Mammary epithelial cell (primary cell): ENCODE results near the gene PHF11.

ENCODE experiments used
- EZH2 ChIP-seq: IDR thresholded peaks from 2 replicates; pipeline ENCODE4 v1.6.1; 2012; ENCODE audit warnings: low read length, inconsistent platforms, borderline replicate concordance
- TF ChIP-seq, protein P1 (sequence below), 2 donors: IDR thresholded peaks in 1 of 2; conservative IDR thresholded peaks in 1 of 2; 2 replicates each; pipeline ENCODE4 v1.5.1; 2011 to 2012; ENCODE audit warnings: inconsistent platforms in 2 of 2, low read length in 2 of 2, mild to moderate bottlenecking in 2 of 2, control low read depth in 1 of 2, low read depth in 1 of 2; ENCODE audit not compliant: insufficient read depth in 1 of 2; ENCODE audit errors: extremely low read depth in 1 of 2

DNA sequence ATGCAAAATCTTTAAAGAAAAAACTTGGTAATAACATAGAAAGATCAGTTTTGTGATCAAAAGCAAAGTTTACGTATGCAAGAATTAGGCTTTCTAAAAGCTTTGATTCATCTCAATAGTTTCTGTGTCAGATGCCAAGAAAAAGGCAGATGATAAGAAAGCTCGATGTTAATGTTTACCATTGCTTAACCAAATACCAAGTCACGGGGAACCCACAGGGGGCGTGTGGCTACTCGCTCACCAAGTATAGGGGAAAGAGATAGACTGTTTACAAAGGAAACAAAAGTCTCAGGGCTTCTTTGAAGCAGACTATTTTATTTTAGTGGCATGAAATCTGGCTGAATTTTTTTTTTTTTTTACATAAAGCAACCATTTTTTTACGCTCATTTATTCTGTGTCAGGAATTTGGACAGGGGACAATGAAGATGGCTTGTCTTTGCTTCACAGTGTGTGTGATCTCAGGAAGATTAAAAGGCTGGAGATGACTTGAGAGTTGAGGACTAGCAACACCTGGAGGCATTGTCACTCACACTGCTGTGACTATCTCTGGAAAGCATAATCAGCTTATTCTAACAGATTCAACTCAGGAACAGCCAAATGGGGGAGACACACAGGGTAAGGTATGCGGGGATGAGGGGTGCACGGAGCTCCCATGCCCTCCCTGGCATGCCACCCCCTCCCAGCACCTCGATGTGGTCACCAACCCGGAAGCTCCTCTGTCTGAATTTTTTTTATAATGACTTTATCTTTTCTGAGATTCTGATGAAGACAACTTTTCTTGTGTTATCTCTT, 64.7 kb downstream of the PHF11 start:
- TF ChIP-seq, protein P1, sequence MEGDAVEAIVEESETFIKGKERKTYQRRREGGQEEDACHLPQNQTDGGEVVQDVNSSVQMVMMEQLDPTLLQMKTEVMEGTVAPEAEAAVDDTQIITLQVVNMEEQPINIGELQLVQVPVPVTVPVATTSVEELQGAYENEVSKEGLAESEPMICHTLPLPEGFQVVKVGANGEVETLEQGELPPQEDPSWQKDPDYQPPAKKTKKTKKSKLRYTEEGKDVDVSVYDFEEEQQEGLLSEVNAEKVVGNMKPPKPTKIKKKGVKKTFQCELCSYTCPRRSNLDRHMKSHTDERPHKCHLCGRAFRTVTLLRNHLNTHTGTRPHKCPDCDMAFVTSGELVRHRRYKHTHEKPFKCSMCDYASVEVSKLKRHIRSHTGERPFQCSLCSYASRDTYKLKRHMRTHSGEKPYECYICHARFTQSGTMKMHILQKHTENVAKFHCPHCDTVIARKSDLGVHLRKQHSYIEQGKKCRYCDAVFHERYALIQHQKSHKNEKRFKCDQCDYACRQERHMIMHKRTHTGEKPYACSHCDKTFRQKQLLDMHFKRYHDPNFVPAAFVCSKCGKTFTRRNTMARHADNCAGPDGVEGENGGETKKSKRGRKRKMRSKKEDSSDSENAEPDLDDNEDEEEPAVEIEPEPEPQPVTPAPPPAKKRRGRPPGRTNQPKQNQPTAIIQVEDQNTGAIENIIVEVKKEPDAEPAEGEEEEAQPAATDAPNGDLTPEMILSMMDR (conservative IDR thresholded peaks at IDR 0.05 in 1 of 2, IDR thresholded peaks at IDR 0.05 in 1 of 2; ENCODE audit: extremely low read depth in 1 of 2, insufficient read depth in 1 of 2, low read depth in 1 of 2, low read length in 2 of 2) = peak; percentile 11 to 30
- no peak for TF ChIP-seq EZH2
